HL-60 (cell line): ENCODE data around the gene AARSD1.

Source experiments
- GABPA ChIP-seq: IDR thresholded peaks from 2 replicates; pipeline ENCODE4 v1.6.1; 2012; ENCODE audit warnings: low read depth
- POLR2AphosphoS5 ChIP-seq: IDR thresholded peaks from 2 replicates; pipeline ENCODE4 v1.6.1; 2012; ENCODE audit warnings: low read depth
- SPI1 ChIP-seq: IDR thresholded peaks from 2 replicates; pipeline ENCODE4 v1.6.1; 2012; ENCODE audit warnings: low read depth, mild to moderate bottlenecking, borderline replicate concordance
- TF ChIP-seq, protein P1 (sequence below): IDR thresholded peaks from one replicate; pipeline ENCODE4 v1.5.1; 2011; ENCODE audit warnings: low read length, control low read depth, inconsistent platforms; ENCODE audit not compliant: insufficient read depth
- TF ChIP-seq, protein P2 (sequence below): IDR thresholded peaks from 2 replicates; pipeline ENCODE4 v1.6.1; 2012; ENCODE audit warnings: low read depth; ENCODE audit not compliant: insufficient replicate concordance

DNA sequence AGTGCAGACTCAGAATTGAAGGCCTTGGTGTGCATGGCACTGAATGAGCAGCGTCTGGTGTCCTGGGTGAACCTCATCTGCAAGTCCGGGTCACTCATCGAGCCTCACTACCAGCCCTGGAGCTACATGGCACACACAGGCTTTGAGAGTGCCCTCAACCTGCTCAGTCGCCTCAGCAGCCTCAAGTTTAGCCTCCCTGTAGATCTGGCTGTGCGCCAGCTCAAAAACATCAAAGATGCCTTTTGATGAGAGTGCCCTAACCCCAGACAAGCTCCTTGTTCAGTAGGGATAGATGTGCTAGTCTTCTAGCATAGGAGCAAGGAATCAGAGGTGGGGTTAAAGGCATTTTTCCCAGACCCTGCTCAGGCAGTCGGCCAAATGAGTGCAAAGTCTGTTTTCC lies 27.2 kb upstream of the AARSD1 start:
- TF ChIP-seq POLR2AphosphoS5, result no peak
- TF ChIP-seq, protein P1, sequence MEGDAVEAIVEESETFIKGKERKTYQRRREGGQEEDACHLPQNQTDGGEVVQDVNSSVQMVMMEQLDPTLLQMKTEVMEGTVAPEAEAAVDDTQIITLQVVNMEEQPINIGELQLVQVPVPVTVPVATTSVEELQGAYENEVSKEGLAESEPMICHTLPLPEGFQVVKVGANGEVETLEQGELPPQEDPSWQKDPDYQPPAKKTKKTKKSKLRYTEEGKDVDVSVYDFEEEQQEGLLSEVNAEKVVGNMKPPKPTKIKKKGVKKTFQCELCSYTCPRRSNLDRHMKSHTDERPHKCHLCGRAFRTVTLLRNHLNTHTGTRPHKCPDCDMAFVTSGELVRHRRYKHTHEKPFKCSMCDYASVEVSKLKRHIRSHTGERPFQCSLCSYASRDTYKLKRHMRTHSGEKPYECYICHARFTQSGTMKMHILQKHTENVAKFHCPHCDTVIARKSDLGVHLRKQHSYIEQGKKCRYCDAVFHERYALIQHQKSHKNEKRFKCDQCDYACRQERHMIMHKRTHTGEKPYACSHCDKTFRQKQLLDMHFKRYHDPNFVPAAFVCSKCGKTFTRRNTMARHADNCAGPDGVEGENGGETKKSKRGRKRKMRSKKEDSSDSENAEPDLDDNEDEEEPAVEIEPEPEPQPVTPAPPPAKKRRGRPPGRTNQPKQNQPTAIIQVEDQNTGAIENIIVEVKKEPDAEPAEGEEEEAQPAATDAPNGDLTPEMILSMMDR, result no peak
- TF ChIP-seq SPI1, result no peak
- TF ChIP-seq, protein P2, sequence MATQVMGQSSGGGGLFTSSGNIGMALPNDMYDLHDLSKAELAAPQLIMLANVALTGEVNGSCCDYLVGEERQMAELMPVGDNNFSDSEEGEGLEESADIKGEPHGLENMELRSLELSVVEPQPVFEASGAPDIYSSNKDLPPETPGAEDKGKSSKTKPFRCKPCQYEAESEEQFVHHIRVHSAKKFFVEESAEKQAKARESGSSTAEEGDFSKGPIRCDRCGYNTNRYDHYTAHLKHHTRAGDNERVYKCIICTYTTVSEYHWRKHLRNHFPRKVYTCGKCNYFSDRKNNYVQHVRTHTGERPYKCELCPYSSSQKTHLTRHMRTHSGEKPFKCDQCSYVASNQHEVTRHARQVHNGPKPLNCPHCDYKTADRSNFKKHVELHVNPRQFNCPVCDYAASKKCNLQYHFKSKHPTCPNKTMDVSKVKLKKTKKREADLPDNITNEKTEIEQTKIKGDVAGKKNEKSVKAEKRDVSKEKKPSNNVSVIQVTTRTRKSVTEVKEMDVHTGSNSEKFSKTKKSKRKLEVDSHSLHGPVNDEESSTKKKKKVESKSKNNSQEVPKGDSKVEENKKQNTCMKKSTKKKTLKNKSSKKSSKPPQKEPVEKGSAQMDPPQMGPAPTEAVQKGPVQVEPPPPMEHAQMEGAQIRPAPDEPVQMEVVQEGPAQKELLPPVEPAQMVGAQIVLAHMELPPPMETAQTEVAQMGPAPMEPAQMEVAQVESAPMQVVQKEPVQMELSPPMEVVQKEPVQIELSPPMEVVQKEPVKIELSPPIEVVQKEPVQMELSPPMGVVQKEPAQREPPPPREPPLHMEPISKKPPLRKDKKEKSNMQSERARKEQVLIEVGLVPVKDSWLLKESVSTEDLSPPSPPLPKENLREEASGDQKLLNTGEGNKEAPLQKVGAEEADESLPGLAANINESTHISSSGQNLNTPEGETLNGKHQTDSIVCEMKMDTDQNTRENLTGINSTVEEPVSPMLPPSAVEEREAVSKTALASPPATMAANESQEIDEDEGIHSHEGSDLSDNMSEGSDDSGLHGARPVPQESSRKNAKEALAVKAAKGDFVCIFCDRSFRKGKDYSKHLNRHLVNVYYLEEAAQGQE, result no peak
- TF ChIP-seq GABPA, result no peak
